Measurements from ENCODE around the gene SPRY2. TPM values are rescaled to one million over a fixed set of nuclear protein-coding genes. Genes with fewer than 3 reads are reported as not detected.

SPRY2 gene
- total and polyA plus RNA-seq, 4 experiments from 2014 or later: 0.38 to 0.42 TPM; not detected in 2

GRCh38 chr13:80299046-80299445 is 41.9 kb downstream of the SPRY2 start:
- H3K9me3 ChIP-seq (ENCODE audit: control insufficient read depth in 1 of 2, low read length in 2 of 2): no peaks in the 10 kb centered on the region
- intact Hi-C loops (cut with micrococcal nuclease): no loop called here
- no peak overlapping the region for H3K27ac ChIP-seq (ENCODE audit: low read depth, low read length)
- CTCF ChIA-PET (ENCODE audit: partially characterized antibody): no interaction called here
- H3K4me1 ChIP-seq (ENCODE audit: insufficient read depth, low read length): no peaks in the 10 kb centered on the region
- Mint-ChIP-seq H3K36me3 (no peaks in the 10 kb centered on the region), H3K9me3 (peaks cover 0 to 3% (median 0%) of the 10 kb centered on the region in 8 donors), H3K27me3 (no peaks in the 10 kb centered on the region), H3K4me3 (no peak overlapping the region), H3K27ac (no peak overlapping the region), H3K4me1 (no peaks in the 10 kb centered on the region)
- H3K4me3 ChIP-seq (ENCODE audit: low read length in 2 of 2): no peak overlapping the region
- DNase-seq: no peak
- POLR2A ChIA-PET (ENCODE audit: partially characterized antibody): no interaction called here
- H3K27me3 ChIP-seq (ENCODE audit: insufficient read depth, low read length): no peaks in the 10 kb centered on the region
- H3K36me3 ChIP-seq (ENCODE audit: insufficient read depth, low read length): no peaks in the 10 kb centered on the region

GRCh38 chr13:80297503-80297902 is 43.4 kb downstream of the SPRY2 start:
- Mint-ChIP-seq H3K9me3 (peaks cover 0 to 4% (median 0%) of the 10 kb centered on the region in 8 donors), H3K4me1 (no peaks in the 10 kb centered on the region), H3K27me3 (no peaks in the 10 kb centered on the region), H3K27ac (no peak overlapping the region), H3K4me3 (no peak overlapping the region), H3K36me3 (no peaks in the 10 kb centered on the region)
- no peak for DNase-seq
- no peaks in the 10 kb centered on the region for H3K9me3 ChIP-seq (ENCODE audit: control insufficient read depth in 1 of 2, low read length in 2 of 2)
- H3K36me3 ChIP-seq (ENCODE audit: insufficient read depth, low read length): no peaks in the 10 kb centered on the region
- no peak overlapping the region for H3K27ac ChIP-seq (ENCODE audit: low read depth, low read length)
- no peaks in the 10 kb centered on the region for H3K27me3 ChIP-seq (ENCODE audit: insufficient read depth, low read length)
- POLR2A ChIA-PET (ENCODE audit: partially characterized antibody): no interaction called here
- no peaks in the 10 kb centered on the region for H3K4me1 ChIP-seq (ENCODE audit: insufficient read depth, low read length)
- intact Hi-C loops (cut with micrococcal nuclease): no loop called here
- no peak overlapping the region for H3K4me3 ChIP-seq (ENCODE audit: low read length in 2 of 2)
- CTCF ChIA-PET (ENCODE audit: partially characterized antibody): interaction anchor here (0.8 to 1.4 kb wide), 2 partner anchors 46 to 49 kb away, joined by 3 to 5 read pairs; no protein-coding TSS in a partner anchor

GRCh38 chr13:80297094-80297493 is 43.8 kb downstream of the SPRY2 start:
- Histone ChIP-seq H3K27me3 (ENCODE audit: insufficient read depth, low read length) (no peaks in the 10 kb centered on the region), H3K9me3 (ENCODE audit: control insufficient read depth in 1 of 2, low read length in 2 of 2) (no peaks in the 10 kb centered on the region), H3K4me3 (ENCODE audit: low read length in 2 of 2) (no peak overlapping the region), H3K36me3 (ENCODE audit: insufficient read depth, low read length) (no peaks in the 10 kb centered on the region), H3K4me1 (ENCODE audit: insufficient read depth, low read length) (no peaks in the 10 kb centered on the region), H3K27ac (ENCODE audit: low read depth, low read length) (no peak overlapping the region)
- Mint-ChIP-seq H3K27me3 (no peaks in the 10 kb centered on the region), H3K4me3 (no peak overlapping the region), H3K9me3 (peaks cover 0 to 4% (median 0%) of the 10 kb centered on the region in 8 donors), H3K27ac (no peak overlapping the region), H3K4me1 (no peaks in the 10 kb centered on the region), H3K36me3 (no peaks in the 10 kb centered on the region)
- ChIA-PET POLR2A (ENCODE audit: partially characterized antibody) (no interaction called here), CTCF (ENCODE audit: partially characterized antibody) (interaction anchor here (0.8 to 1.4 kb wide), 2 partner anchors 46 to 49 kb away, joined by 3 to 5 read pairs; no protein-coding TSS in a partner anchor)
- DNase-seq: no peak
- intact Hi-C loops (cut with micrococcal nuclease): no loop called here

GRCh38 chr13:80296638-80297037 is 44.3 kb downstream of the SPRY2 start:
- intact Hi-C loops (cut with micrococcal nuclease): no loop called here
- no peaks in the 10 kb centered on the region for H3K27me3 Mint-ChIP-seq
- H3K27ac Mint-ChIP-seq: no peak overlapping the region
- CTCF ChIA-PET (ENCODE audit: partially characterized antibody): interaction anchor here (1.4 kb wide), 1 partner anchor 47 kb away, joined by 5 read pairs; no protein-coding TSS in a partner anchor
- no peaks in the 10 kb centered on the region for H3K4me1 ChIP-seq (ENCODE audit: insufficient read depth, low read length)
- H3K27me3 ChIP-seq (ENCODE audit: insufficient read depth, low read length): no peaks in the 10 kb centered on the region
- no peak overlapping the region for H3K4me3 Mint-ChIP-seq
- POLR2A ChIA-PET (ENCODE audit: partially characterized antibody): no interaction called here
- no peaks in the 10 kb centered on the region for H3K4me1 Mint-ChIP-seq
- H3K36me3 Mint-ChIP-seq: no peaks in the 10 kb centered on the region
- no peaks in the 10 kb centered on the region for H3K9me3 ChIP-seq (ENCODE audit: control insufficient read depth in 1 of 2, low read length in 2 of 2)
- H3K36me3 ChIP-seq (ENCODE audit: insufficient read depth, low read length): no peaks in the 10 kb centered on the region
- no peak overlapping the region for H3K27ac ChIP-seq (ENCODE audit: low read depth, low read length)
- H3K4me3 ChIP-seq (ENCODE audit: low read length in 2 of 2): no peak overlapping the region
- peaks cover 0 to 4% (median 0%) of the 10 kb centered on the region in 8 donors for H3K9me3 Mint-ChIP-seq
- DNase-seq: no peak

GRCh38 chr13:80290591-80290990 is 50.3 kb downstream of the SPRY2 start:
- Mint-ChIP-seq H3K4me1 (no peaks in the 10 kb centered on the region), H3K36me3 (no peaks in the 10 kb centered on the region), H3K27me3 (no peaks in the 10 kb centered on the region), H3K4me3 (no peak overlapping the region), H3K27ac (no peak overlapping the region), H3K9me3 (peaks cover 0 to 9% (median 4%) of the 10 kb centered on the region in 8 donors)
- H3K27ac ChIP-seq (ENCODE audit: low read depth, low read length): no peak overlapping the region
- no peak for DNase-seq
- H3K4me1 ChIP-seq (ENCODE audit: insufficient read depth, low read length): no peaks in the 10 kb centered on the region
- H3K27me3 ChIP-seq (ENCODE audit: insufficient read depth, low read length): no peaks in the 10 kb centered on the region
- POLR2A ChIA-PET (ENCODE audit: partially characterized antibody): no interaction called here
- no peaks in the 10 kb centered on the region for H3K9me3 ChIP-seq (ENCODE audit: control insufficient read depth in 1 of 2, low read length in 2 of 2)
- no peak overlapping the region for H3K4me3 ChIP-seq (ENCODE audit: low read length in 2 of 2)
- H3K36me3 ChIP-seq (ENCODE audit: insufficient read depth, low read length): no peaks in the 10 kb centered on the region
- CTCF ChIA-PET (ENCODE audit: partially characterized antibody): interaction anchor here (1.3 kb wide), 1 partner anchor 53 kb away, joined by 3 read pairs; no protein-coding TSS in a partner anchor
- intact Hi-C loops (cut with micrococcal nuclease): no loop called here
